Glutamatergic neuron (in vitro differentiated cells): Measurements from ENCODE around the gene LIPA. TPM values are rescaled to one million over a fixed set of nuclear protein-coding genes. Genes with fewer than 3 reads are reported as not detected.
"Not testable (repeated sequence)": the region's sequence is repeated elsewhere in the genome, so short reads cannot be mapped to it uniquely, and the experiment has no call there.

Experiments
- DNase-seq: peaks from one replicate; pipeline ENCODE4 v3.0.0; 2022
- H3K27ac Mint-ChIP-seq: one replicate; pipeline ENCODE4 v1.8.0; 2020; ENCODE audit warnings: mild to moderate bottlenecking, mixed read lengths, inconsistent platforms; ENCODE audit not compliant: unreplicated experiment
- H3K27me3 Mint-ChIP-seq: one replicate; pipeline ENCODE4 v1.8.0; 2020; ENCODE audit warnings: mild to moderate bottlenecking, moderate library complexity, mixed read lengths, inconsistent platforms; ENCODE audit not compliant: unreplicated experiment
- H3K36me3 Mint-ChIP-seq: one replicate; pipeline ENCODE4 v1.8.0; 2020; ENCODE audit warnings: mild to moderate bottlenecking, mixed read lengths, inconsistent platforms; ENCODE audit not compliant: unreplicated experiment
- H3K4me1 Mint-ChIP-seq: one replicate; pipeline ENCODE4 v1.8.0; 2020; ENCODE audit warnings: mild to moderate bottlenecking, low read depth, mixed read lengths, inconsistent platforms; ENCODE audit not compliant: unreplicated experiment
- H3K4me3 Mint-ChIP-seq: one replicate; pipeline ENCODE4 v1.8.0; 2020; ENCODE audit warnings: mild to moderate bottlenecking, mixed read lengths, inconsistent platforms; ENCODE audit not compliant: unreplicated experiment
- H3K9me3 Mint-ChIP-seq: one replicate; pipeline ENCODE4 v1.8.0; 2020; ENCODE audit warnings: mild to moderate bottlenecking, moderate library complexity, mixed read lengths, inconsistent platforms; ENCODE audit not compliant: unreplicated experiment
- total RNA-seq: library from RNA; stranded (reverse); fragmentation: NEBNext Ultra II Directional; extraction: Animal tissue kit (Norgen Biotek cat#: 25700); gene quantifications from one replicate; pipeline ENCODE4 v1.2.1, GENCODE V29; 2021; ENCODE audit not compliant: unreplicated experiment
- TF ChIP-seq, protein P1 (sequence below): fragments of 200-600 bp; sonication (generic); IDR thresholded peaks from one replicate; pipeline ENCODE4 v1.5.0; 2021; ENCODE audit not compliant: partially characterized antibody, unreplicated experiment

The LIPA gene
- total RNA-seq, 1 donor from 2014 or later, result 22.0 TPM

DNA sequence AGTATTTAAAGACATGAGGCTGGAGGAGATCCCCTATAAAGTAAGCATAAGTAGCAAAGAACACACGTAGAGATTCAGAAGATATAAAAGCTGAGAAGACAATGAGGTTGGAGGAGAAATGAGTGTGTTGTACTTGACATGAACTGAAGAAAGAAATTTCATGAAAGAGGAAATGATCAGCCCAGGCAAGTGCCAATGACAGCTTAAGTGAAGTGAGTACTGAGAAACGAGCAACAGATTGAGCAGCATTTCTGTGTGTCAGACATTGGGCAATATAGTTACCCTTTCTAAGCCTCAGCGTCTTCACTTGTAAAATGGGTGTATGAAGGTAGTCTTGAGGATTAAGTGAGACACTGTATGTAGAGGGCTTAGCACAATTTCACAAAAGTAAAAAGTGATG, 4.8 kb upstream of the LIPA start:
- no peak overlapping the region for H3K27ac Mint-ChIP-seq
- no peaks in the 10 kb centered on the region for H3K4me1 Mint-ChIP-seq
- H3K9me3 Mint-ChIP-seq, result peaks cover 1% of the 10 kb centered on the region
- peaks cover 5% of the 10 kb centered on the region for H3K36me3 Mint-ChIP-seq
- TF ChIP-seq, protein P1, sequence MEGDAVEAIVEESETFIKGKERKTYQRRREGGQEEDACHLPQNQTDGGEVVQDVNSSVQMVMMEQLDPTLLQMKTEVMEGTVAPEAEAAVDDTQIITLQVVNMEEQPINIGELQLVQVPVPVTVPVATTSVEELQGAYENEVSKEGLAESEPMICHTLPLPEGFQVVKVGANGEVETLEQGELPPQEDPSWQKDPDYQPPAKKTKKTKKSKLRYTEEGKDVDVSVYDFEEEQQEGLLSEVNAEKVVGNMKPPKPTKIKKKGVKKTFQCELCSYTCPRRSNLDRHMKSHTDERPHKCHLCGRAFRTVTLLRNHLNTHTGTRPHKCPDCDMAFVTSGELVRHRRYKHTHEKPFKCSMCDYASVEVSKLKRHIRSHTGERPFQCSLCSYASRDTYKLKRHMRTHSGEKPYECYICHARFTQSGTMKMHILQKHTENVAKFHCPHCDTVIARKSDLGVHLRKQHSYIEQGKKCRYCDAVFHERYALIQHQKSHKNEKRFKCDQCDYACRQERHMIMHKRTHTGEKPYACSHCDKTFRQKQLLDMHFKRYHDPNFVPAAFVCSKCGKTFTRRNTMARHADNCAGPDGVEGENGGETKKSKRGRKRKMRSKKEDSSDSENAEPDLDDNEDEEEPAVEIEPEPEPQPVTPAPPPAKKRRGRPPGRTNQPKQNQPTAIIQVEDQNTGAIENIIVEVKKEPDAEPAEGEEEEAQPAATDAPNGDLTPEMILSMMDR, result no peak
- DNase-seq, result no peak
- H3K4me3 Mint-ChIP-seq, result no peak overlapping the region
- no peaks in the 10 kb centered on the region for H3K27me3 Mint-ChIP-seq

DNA sequence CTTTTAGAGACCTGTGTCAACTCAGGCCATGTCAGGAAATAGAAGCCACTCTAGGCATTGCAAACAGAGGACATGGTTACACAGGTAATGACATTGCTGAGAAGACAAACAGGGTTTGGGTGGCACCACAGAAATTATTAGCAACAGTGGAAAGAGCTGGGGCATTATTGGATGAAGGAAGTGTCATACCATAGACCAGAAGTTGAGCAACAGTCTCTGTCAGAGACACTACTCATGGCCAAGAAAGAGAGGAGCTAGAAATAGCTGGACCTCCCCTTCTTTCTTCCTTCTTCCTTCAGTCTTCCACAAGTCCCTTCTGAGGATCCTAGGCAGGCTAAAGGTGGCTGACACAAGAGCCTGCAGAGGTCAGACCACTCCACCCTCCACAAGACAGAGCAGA, 4.2 kb upstream of the LIPA start:
- Mint-ChIP-seq H3K4me3 (no peak overlapping the region), H3K9me3 (peaks cover 4% of the 10 kb centered on the region), H3K27me3 (no peaks in the 10 kb centered on the region), H3K27ac (no peak overlapping the region), H3K36me3 (peaks cover 5% of the 10 kb centered on the region), H3K4me1 (peaks cover 3% of the 10 kb centered on the region)
- TF ChIP-seq, protein P1, result no peak
- DNase-seq, result no peak

DNA sequence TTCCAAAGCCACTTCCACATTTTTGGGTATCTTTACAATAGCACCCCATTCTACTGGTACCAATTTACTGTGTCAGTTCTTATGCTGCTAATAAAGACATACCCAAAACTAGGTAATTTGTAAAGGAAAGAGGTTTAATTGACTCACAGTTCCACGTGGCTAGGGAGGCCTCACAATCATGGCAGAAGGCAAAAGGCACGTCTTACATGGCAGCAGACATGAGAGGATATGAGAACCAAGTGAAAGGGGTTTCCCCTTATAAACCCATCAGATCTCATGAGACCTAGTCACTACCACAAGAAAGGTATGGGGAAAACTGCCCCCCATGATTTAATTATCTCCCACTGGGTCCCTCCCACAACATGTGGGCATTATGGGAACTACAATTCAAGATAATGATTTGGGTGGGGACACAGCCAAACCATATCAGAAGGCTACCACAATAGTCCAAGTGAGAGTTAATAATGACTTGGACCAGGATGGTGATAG, 3.6 kb upstream of the LIPA start:
- not testable (repeated sequence) for H3K4me1 Mint-ChIP-seq, H3K27me3 Mint-ChIP-seq, H3K4me3 Mint-ChIP-seq

DNA sequence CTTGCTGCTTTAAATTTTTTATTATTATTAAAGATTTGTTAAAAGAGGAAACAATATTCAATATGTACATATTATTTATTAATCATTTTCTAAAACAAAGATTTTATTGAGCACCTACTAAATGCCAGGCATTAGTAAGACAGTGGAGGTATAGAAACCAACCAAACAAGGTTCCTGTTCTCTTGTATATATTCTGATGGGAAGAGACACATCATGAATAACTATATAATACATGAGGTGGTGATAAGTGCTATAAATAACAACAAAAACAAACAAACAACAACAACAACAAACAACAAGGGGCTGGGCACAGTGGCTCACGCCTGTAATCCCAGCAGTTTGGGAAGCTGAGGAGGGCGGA, 630 bp upstream of the LIPA start:
- Mint-ChIP-seq H3K36me3 (peaks cover 5% of the 10 kb centered on the region), H3K9me3 (peaks cover 5% of the 10 kb centered on the region), H3K27ac (no peak overlapping the region), H3K27me3 (no peaks in the 10 kb centered on the region), H3K4me1 (peaks cover 5% of the 10 kb centered on the region), H3K4me3 (no peak overlapping the region)
- DNase-seq, result no peak
- TF ChIP-seq, protein P1, result no peak

More for the DNA sequence above, 3.6 kb upstream of the LIPA start:
- H3K9me3 Mint-ChIP-seq, H3K36me3 Mint-ChIP-seq, DNase-seq, H3K27ac Mint-ChIP-seq: not testable (repeated sequence)

DNA sequence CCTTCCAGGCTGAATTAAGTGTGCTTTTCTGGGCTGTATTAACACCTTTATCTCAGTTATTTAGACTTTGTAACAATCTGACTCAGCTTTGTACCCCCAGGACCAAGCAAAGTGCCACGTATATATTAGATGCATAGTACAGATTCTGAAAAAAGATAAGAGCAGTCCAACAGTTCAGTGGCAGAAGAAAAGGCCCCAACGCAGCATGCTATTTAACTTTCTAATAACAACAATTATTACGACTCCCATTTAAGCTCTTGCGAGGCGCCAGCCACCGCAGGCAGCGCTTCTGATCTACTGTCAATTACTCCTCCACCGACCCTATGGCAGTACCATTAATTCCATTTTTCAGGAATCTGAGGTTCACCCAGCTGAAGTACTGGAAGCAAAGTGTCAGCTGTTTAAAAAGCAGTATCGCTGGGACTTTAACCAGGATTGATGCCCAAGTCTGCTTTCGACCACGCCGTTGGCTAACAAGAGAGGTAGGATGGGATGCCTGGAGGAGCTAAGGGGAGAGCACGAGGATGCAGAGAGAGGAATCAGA, 638 bp downstream of the LIPA start:
- DNase-seq, result no peak
- H3K27ac Mint-ChIP-seq, result peak overlapping the region; percentile 75
- H3K27me3 Mint-ChIP-seq, result no peaks in the 10 kb centered on the region
- H3K4me1 Mint-ChIP-seq, result peaks cover 6% of the 10 kb centered on the region
- H3K36me3 Mint-ChIP-seq, result peaks cover 5% of the 10 kb centered on the region
- H3K9me3 Mint-ChIP-seq, result peaks cover 5% of the 10 kb centered on the region
- peak overlapping the region; percentile 93 for H3K4me3 Mint-ChIP-seq
- TF ChIP-seq, protein P1, result no peak

DNA sequence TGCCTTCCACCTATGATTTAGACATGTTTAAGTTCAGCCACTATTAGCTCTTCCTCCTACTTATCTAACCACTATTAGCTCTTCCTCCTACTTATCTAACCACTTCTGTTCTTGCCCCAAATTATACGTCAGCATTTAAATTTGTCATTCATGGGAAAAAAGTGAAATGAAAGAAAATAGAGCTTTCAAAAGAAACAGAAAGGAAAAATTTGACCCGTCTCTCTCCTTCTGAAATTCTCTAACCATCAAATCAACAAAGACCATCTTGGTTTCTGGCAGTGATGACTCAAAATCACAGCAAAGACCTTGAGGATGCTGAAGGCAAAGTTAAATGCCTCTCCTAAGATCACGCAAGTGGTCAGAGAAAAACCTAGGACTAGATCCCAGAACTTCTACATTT, 2.6 kb downstream of the LIPA start:
- TF ChIP-seq, protein P1, result no peak
- Mint-ChIP-seq H3K9me3 (peaks cover 5% of the 10 kb centered on the region), H3K4me3 (no peak overlapping the region), H3K4me1 (peaks cover 7% of the 10 kb centered on the region), H3K27ac (no peak overlapping the region), H3K27me3 (no peaks in the 10 kb centered on the region), H3K36me3 (no peaks in the 10 kb centered on the region)
- no peak for DNase-seq

DNA sequence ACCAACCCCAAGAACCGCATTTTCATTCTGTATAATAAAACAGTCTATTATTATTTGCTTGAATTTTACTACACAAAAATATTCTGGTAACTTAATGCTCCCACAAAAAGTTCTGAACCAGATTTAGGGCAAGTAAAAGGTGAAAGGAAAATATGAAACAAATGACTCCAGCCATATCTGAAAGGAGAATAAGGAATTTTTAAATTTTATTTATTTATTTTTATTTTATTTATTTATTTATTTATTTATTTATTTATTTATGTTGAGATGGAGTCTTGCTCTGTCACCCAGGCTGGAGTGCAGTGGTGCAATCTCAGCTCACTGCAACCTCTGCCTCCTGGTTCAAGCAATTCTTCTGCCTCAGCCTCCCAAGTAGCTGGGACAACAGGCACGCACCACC, 4.0 kb downstream of the LIPA start:
- not testable (repeated sequence) for H3K9me3 Mint-ChIP-seq, H3K27ac Mint-ChIP-seq, H3K27me3 Mint-ChIP-seq, H3K4me3 Mint-ChIP-seq, H3K36me3 Mint-ChIP-seq, DNase-seq
- H3K4me1 Mint-ChIP-seq, result peaks cover 12% of the 10 kb centered on the region
